SH-SY5Y (cell line): ENCODE measurements around the gene PTGES.

ENCODE experiments used
- GATA2 ChIP-seq: IDR thresholded peaks from 2 replicates; pipeline ENCODE4 v1.6.1; 2011; ENCODE audit warnings: mild to moderate bottlenecking, low read depth, low read length
- GATA3 ChIP-seq: IDR thresholded peaks from 2 replicates; pipeline ENCODE4 v1.6.1; 2011; ENCODE audit warnings: low read depth, mild to moderate bottlenecking, low read length, moderate library complexity

GRCh38 chr9:129713402-129713679 lies 39.5 kb downstream of the PTGES start:
- no peak for TF ChIP-seq GATA3
- TF ChIP-seq GATA2 = no peak
